Measurements from ENCODE around the gene TMEM203. TPM values are rescaled to one million over a fixed set of nuclear protein-coding genes. Genes with fewer than 3 reads are reported as not detected.

The TMEM203 gene, protein sequence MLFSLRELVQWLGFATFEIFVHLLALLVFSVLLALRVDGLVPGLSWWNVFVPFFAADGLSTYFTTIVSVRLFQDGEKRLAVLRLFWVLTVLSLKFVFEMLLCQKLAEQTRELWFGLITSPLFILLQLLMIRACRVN
- total RNA-seq, result 33.2 and 33.7 TPM in 2 replicates

DNA sequence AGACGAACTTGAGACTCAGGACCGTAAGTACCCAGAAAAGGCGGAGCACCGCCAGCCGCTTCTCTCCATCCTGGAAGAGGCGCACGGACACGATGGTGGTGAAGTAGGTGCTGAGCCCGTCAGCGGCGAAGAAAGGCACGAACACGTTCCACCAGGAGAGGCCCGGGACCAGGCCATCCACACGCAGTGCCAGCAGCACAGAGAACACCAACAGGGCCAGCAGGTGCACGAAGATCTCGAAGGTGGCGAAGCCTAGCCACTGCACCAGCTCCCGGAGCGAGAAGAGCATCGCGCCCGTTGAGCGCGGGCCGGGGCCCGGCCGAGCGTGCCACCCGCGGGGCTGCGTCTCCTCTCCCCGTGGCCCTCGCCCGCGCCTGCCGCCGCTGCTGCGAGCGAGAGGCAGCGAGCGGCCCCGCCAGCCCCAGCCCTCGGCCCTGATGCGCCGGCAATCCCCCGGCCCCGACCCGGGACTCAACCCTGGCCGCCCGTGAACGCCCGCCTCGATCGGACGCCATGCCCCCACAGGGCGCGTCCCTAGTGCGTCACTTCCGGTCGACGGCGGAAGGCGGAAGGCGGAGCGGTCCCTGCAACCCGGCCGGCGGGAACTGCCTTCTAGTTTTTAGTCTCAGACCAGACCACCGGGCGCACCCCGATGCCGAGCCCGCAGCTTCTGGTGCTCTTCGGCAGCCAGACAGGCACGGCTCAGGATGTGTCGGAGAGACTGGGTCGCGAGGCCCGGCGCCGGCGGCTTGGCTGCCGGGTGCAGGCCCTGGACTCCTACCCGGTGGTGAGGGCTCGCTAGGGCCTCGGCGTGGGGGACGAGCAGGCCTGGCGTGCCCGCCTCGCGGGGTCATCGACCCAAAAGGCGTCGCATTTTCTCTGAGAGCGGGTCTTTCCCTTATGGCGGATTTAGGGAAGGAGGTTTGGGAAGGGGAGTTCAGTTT, at the start of gene TMEM203, which contains the start of gene NDOR1:
TSS of gene TMEM203 (minus strand) at position 523 of the 944 bp plus-strand sequence. CDS start at position 289, 234 bp downstream.
TSS of gene NDOR1 (plus strand) at position 575 of the 944 bp plus-strand sequence. CDS start at position 653, 78 bp downstream.

DNA sequence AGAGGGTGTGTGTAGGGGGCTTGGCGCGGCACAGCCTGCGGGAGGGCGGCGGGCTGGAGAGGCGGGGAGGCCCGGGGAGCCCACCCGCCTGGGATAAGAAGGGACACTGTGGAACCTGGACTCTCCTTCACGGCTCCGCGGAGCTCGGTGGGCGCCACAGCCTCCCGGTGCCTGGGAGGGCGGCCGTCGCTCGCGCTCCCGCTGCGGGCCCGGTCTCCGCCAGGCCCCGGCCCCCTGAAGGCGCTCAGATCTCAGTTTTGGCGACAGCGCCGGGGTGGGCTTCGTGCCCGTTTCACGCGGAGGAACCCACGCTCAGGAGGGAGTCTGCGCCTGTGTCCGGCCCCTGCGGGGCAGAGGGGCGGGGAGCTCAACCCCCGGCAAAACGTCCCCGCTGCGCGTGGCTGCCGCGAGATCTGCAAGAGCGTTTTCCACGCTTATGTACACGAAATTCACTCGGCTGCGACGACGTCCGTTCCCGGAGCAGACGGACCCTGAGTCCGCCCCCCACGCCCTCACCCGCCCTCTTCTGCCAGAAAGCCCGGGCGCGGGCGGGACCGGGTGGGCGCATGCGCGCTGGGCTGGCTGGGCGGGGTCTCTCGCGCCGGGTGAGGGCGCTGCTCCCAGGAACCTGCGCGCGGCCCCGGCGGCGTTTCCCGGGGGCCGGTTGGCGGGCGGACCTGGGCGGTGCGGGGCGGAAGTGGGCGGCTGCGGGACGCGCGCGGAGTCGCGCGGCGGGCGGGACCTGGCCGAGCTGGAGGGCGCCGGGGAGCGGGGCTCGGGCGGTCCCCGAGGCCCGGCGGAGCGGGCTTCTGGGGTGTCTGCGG, 49.4 kb upstream of the TMEM203 start, which contains the start of gene NELFB:
TSS of gene NELFB (plus strand) at position 704 of the 824 bp plus-strand sequence.

DNA sequence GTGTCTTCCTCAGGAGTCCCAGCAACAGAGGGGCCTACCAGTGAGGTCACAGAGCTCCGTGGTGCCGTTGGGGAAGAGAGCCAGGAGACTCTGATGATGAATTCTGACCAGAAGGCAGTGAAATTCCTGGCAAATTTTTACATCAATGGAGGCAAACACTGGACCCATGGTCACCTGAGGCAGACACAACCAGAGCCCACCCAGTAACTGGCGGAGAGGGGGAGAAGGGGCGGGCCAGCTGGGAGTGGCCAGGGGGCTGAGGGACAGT, 45.7 kb upstream of the TMEM203 start, which contains the start of gene STPG3:
TSS of gene STPG3 (plus strand) at position 93 of the 268 bp plus-strand sequence. CDS start at position 94, 1 bp downstream.

DNA sequence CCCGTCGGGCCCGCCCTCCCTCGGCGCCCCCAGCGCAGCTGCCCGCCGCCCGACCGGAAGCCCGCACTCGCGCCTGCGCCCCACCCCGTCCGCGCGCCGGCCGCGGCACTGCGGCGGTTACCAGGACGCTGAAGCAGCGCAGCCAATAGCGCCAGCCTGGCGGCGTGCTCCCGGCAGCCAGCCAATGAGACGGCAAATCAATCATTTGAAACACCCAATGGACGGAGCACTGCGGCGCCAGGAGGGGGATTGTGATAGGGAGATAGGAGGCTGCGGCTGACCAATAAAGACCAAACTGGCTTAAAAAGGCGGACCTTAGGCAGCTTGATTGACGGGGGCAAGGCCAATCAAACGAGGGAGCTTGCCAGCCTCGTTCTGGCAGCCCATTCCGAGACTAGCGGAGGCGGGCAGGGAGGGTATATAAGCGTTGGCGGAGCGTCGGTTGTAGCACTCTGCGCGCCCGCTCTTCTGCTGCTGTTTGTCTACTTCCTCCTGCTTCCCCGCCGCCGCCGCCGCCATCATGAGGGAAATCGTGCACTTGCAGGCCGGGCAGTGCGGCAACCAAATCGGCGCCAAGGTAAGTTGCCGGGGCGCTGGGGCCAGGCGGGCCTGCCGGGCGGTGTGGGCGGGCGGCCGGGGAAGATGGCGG, 35.5 kb upstream of the TMEM203 start, which contains the start of gene TUBB4B:
TSS of gene TUBB4B (plus strand) at position 447 of the 649 bp plus-strand sequence. CDS start at position 521, 74 bp downstream.

DNA sequence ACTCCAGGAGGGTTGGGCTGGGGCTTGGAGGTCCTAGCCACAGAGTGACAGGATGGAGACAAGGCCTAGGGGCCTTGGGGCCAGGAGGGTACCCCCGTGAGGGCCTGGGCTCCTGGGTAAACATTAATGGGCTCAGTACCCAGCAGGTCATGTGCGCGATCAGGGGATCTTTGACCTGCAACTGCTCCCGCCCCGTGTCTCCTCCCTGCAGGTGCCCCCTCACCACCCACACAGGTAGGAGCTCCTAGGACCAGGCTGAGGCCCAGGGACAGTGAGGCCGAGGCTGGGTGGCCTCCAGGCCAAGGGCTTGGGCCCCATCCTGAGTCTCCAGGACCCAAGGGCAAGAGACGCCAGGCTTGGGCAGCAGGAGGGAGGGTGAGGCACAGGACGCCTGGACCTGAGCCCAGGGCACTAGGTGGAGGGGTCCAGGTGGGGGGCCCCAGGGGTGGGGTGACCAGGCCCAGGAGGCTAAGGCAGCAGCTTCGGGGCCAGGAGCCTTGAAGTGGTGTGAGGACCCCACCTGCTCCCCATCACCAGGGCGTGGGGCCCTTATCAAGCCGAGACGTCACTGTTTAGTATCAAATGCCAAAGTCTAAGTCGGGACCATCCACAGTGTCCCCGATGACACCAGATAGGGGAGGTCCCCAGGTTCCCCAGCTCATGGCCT, 25.4 kb upstream of the TMEM203 start, which contains the start of gene SLC34A3:
TSS of gene SLC34A3 (plus strand) at position 197 of the 667 bp plus-strand sequence. CDS start 802 bp downstream, outside the sequence.

DNA sequence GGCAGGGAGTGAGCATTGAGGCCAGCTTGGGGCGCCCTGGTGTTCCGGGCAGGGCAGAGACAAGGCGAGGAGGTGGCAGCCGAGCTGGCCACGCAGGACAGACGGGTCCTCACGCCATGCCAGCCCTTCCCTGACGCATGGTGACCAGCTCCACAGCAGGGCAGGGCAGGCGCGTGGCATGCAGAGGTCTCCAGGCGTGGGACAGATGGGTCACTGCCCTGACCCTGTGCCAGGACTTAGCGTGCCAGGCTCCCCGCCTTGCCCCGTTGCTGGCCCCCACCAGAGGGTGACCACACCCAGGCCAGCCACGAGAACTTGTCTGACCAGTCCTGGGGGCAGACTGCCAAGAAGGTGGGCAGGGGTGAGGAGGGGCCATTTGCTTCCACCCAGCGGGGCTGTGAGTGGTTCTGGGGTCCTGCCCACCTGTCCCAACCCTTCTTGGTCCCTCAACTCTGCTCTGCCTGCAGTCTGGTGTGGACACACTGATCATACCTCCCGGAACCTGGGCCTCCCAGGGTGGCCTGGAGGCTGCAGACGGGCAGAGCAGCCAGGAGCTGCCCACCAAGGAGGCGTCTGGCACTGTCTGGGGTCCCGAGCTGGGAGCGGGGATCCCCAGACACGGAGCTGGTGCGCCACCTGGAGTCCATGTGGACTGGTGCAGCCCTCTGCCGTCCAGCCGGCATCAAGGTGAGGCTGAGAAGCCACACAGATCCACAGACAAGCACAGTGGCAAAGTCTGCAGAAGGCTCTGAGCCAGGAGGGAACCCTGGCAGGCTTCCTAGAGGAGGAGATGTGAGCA, 21.8 kb upstream of the TMEM203 start, which contains the start of gene RNF224:
TSS of gene RNF224 (plus strand) at position 449 of the 799 bp plus-strand sequence. CDS start 834 bp downstream, outside the sequence.

DNA sequence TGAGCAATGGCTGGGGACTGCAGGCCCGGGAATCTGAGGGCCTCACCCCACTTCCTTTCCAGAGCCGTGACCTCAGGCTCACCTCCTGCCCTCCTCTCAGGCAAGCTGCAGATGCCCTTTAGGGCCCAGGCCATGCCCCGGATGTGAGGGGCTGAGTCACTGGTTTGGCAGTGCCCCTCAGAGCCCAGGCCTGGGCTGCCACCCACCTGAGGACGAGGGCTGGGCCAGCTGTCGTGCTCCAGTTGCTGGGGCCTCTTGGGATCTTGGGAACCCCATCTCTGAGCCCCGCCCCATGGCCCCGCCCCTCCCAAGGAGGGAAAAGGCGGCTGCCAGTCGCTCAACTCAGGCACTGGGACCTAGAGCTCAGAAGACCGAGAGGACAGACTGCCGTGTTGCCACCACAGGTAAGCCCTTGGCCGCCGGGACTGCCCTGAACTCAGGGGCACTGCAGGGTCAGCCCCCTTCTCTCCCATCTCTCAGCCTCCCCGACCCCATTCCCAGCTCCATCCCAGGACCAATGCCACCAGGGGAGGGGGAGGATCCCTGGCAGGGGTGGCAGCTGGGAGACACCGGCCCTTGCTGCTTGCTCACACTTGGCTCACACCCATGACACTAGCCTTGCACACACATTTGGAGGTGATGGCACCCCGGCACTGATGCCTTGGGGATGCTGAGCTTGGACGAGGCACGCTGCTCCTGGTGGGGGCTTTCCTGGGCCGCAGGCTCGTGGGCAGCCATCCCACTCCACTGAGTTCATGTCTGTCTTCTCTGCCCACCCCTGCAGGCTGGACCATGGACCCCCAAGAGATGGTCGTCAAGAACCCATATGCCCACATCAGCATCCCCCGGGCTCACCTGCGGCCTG, 19.6 kb upstream of the TMEM203 start, which contains the start of gene CYSRT1:
TSS of gene CYSRT1 (plus strand) at position 345 of the 865 bp plus-strand sequence. CDS start at position 793, 448 bp downstream.

DNA sequence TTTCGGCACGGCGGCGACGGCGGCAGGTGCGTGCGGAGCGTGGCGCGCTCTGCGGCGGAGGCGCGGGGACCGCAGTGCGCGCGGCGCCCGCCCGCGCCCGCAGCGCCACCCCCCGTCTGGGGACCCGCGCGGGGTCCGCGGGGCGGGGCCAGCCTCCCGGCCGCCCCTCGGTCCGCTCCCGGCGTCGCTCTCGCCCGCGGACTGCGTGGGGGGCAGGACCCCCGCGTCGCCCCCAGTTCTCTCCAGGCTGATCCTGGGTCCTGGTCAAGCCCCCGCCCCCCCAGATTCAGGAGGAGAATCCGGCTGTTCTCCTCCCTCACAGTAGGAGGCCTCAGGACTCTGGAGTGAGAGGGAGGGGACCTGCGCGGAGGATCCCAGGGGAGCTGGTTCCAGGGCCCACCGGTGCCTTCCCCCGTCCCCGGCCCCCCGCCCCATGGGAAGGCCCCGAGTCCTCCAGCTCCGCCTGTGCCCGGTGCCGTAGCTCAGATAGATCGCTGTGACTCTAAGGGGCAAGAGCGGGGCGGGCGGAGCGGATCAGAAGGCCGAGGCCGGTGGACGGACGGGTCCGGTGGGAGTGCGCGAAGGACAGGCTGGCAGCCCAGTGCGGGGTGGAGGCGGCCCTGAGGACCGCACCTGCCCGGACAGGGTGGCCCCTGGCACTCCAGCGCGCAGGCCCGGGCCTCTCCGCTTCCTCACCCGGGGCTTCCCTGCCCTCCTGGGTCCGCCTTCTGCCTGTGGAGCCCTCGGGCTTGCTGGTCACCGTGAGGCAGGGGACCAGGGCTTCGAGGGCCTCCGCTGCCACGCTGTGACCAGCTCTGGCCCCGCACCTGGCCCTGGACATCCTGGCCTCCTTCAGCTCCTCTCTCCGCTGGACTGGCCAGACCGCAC, 17.0 kb upstream of the TMEM203 start, which contains the start of gene RNF208:
TSS of gene RNF208 (minus strand) at position 51 of the 888 bp plus-strand sequence. CDS start 1,028 bp downstream, outside the sequence.

DNA sequence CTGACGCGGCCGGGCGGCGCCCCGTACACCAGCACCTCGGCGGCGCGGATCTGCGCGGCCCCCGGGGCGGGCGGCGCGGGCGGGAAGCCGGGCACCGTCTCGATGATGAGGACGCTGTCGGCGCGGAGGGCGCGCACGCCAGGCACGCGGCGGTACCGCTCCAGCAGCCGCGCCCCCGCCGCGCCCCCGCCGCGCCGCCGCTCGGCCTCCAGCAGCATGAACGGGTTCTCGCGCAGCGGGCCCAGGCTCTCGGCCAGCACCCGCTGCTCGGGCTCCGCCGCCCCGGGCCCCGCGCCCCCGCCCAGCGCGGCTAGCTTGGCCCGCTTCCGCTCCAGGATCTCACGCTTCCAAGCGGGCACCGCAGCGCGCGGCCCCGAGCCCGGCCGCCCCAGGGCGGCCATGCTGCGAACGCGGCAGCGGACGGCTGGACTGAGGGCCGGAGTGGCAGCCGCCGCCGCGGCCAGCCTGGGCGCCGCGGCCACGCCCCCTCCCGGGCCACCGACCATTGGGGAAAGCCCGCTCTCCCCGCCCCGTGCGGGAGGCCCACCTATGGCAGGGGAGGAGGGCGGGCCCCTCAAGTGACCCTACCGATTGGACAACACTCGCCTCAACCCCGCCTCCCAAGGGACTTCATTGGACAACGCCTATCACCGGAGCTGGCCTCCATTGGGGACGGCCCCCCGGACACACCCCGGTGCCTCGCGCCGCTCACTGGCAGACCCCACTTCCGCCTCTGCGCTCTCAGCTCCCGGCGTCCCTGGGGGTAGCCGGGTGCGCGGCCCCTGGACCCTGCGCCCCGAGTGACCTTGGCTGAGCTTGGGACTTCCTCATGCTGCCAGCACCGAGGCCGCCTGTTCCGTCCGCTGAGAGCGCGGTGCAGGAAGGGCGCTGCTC, 4.9 kb downstream of the TMEM203 start, which contains the start of gene TPRN:
TSS of gene TPRN (minus strand) at position 431 of the 894 bp plus-strand sequence. CDS start at position 401, 30 bp downstream.

DNA sequence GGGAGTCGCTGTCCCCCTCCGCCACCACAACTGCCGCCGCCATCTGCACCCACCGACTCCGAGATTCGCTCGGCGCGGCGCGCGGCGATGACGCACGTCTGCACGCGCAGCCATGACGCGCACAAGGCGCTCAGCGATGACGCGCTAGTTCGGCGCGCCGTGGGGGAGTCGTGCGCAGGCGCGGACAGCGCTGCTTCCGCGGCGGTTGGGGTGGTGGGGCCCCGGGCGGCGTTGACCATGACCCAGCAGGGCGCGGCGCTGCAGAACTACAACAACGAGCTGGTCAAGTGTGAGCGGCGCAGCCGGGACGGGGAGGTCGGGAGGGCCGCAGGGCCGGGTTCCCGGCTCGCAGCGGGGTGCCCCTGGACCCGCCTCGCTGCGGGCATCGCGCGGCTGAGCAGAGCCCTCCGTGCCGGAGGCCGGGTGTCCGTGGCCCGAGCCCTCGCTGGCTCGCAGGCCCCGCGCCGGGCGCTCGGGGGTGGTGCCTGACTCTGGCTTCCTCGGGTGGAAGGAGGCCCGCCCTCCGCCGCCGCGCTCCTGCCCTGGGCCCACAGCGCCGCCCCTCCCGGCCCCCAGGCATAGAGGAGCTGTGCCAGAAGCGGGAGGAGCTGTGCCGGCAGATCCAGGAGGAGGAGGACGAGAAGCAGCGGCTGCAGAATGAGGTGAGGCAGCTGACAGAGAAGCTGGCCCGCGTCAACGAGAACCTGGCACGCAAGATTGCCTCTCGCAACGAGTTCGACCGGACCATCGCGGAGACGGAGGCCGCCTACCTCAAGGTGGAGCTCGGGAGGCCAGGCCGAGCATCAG, 16.8 kb downstream of the TMEM203 start, which contains the start of the genes ANAPC2 and SSNA1:
TSS of gene ANAPC2 (minus strand) at position 71 of the 807 bp plus-strand sequence. CDS start at position 43, 28 bp downstream.
TSS of gene SSNA1 (plus strand) at position 187 of the 807 bp plus-strand sequence. CDS start at position 238, 51 bp downstream.

DNA sequence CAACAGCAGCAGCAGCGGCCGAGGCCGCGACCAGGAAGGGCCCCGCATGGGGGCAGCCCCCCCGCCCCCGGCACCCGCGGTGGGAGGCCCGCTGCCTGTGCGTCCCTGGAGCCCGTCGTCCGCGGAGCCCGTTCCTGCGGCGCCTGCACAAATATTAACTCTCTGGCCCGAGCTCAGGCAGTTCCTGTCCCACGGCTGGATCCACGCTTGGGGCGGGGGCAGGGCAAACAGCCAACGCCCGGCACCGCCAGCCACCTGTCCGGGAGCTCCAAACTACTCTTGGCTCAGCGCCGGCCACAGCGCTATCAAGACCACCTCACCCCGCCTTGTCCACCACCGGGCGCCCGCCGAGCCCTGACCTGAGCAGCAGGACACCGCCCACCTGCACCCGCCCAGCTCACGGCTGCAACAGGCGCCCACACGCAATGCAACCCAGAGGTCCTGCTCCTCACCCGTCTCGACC, 35.5 kb downstream of the TMEM203 start, which contains the start of gene LRRC26:
TSS of gene LRRC26 (minus strand) at position 156 of the 463 bp plus-strand sequence. CDS start at position 48, 108 bp downstream.

All from cardiac ventricle fibroblast (primary cell).